Measurements from ENCODE around the gene KCNQ2.

Gene KCNQ2

DNA sequence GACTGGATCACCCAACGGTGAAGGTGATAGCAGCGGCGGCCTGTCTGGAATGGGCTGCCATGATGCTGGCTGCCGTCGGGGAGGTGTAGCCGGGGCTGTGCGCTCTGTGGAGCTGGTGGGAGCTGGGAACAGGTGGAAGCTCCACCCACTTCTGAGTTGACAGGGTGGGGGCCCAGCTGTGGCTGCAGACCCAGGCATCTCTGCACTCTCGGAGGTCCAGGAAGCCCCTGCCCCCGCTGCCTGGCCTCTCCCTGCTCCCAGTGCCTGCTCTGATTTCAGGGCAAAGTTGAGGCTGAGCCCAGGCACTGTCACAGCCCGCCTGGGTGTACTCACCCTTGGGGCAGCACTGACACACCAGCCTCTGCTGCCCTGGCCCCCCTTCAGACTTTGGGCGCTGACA lies 93.2 kb downstream of the KCNQ2 start:
- no peak for DNase-seq

GRCh38 chr20:63378626-63379025 lies 93.8 kb downstream of the KCNQ2 start:
- no peak for DNase-seq

DNA sequence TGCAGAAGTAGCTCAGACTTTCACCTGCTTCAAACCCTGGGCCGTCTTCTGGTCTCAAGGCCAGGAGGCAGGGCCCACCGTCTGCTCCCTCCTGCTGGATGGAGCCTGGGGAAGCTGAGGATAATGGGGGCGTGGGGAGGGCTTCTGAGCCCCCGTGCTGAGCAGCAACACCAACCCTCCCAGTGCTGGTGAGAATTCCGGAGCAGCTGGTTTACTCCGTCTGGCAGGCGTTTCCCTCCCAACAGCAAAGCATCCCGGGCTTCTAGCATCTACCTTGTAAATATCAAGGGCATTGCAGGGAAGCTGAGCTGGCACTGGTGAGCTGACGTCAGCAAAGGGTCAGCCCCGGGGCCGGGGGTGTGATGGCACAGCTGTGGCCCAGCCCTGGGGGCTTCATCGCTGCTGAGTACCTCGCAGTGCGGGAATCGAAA lies 94.5 kb downstream of the KCNQ2 start:
- no peak for DNase-seq

DNA sequence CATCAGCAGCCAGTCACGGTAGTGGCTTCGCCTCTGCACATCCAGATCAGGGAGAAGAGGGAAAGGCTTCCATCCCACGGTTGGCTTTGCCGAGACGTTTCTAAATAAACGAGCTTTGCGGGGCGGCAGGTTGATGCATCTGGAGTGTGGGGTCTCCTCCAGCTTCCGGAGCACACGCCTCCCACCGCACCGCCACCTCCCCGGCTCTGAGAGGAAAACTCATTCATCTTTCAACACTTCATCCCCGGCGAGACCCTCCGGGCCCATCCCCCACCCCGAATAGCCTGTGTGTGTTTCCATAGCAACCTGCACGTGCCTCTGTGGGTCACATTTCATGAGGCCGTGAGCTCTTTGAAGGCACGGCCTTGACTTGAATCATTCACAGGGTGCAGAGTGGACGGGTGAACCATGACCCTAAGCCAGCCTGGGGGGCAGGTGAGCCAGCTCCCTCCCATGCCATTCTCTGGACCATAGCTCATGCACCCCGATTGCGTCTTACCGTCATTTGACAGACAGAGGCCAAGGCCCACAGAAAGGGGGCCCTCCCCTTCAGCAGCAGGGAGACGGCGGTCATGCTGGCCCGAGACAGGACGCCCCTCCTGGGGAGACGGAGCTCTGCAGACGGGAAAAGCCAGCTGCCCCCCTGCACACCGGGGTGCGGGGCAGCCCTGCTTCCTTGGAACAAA lies 95.1 kb downstream of the KCNQ2 start:
- DNase-seq: no peak

- DNase-seq: no peak
These were observed 95.9 kb downstream of the KCNQ2 start for GRCh38 chr20:63376283-63377250.

DNA sequence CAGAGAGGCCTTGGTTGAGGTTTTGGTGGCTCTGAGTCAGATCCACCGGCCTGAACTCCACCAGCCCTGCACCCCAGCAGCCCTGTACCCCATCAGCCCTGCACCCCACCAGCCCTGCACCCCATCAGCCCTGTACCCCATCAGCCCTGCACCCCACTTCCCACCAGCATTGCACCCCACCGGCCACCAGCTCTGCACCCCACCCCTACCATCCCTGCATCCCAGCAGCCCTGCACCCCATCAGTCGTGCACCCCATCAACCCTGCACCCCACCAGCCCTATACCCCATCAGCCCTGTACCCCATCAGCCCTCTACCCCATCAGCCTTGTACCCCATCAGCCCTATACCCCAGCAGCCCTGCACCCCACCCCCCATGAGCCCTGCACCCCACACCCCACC lies 97.0 kb downstream of the KCNQ2 start:
- no peak for DNase-seq

GRCh38 chr20:63374504-63374903 lies 98.0 kb downstream of the KCNQ2 start:
- no peak for DNase-seq

GRCh38 chr20:63373996-63374395 lies 98.5 kb downstream of the KCNQ2 start:
- DNase-seq: no peak

DNA sequence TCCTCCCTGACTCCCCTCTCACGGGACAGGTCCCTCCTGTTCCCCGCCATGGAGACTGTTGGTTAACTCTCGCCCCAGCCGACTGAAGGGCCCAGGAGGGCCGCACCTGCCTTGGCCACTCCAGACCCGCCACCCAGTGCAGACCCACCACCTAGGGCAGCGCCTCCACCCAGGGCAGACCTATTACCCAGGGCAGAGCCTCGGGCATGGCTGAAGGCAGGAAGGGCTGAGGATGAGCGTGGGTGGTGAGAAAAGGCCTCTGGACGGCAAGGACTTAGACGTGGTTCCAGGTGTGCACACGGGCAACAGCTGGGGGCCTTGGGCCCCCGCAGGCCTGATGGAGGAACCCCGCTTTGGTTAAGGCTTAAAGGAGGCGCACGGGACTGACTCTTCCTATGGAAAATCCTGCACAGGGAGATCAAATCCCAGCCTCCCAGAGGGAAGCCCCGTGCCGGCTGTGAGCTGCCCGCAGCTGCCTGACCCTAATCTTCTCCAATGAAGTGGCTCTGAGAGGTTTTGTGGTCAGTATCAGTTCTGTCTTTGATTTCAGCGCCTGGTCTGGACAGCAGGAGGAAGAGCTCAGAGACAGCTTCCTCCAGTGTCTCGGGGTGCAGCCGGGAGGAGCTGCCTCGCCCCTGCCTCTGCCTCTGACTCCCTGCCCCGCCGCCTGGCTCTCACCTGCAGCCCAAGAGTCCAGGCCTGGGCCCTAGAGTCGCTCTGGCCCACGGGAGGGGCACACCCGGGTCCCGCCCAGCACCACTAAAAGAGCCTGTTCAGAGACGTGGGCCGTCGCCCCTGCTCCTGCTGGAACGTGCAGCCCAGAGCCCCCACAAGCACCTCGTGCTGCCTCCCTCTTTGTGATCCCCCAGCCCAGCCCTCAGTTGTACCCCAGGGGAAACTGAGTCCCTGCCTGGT lies 99.2 kb downstream of the KCNQ2 start:
- peak in 1 of 2 experiments; percentile 8 for DNase-seq

GRCh38 chr20:63371291-63371865 lies 101.1 kb downstream of the KCNQ2 start:
- DNase-seq: no peak

DNA sequence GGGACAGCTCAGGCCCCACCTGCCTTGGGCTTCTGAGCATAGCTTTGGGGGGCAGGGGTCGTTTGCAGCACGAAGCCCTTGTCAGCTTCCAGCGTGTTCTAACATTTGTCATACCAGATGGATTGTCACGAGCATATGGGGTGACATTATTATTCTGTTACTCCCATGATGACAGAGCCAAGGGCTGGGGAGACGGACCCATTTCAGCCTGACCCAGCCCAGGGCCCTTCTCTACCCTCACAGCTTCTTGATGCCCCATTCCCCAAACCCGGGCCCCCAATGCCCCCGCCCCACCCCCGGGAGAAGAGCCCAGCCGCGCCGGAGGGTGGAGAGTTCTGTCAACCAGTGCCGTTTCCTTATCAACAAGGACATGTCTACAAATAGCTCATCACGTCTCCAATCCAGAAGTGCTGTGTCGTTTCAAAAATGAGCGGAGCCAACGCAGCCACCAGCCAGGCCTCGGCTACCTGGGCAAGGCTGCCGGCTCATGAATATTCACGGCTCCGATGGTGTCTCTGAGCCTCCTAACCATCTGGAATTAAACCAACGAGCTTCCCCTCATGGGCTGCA lies 101.8 kb downstream of the KCNQ2 start:
- no peak for DNase-seq

DNA sequence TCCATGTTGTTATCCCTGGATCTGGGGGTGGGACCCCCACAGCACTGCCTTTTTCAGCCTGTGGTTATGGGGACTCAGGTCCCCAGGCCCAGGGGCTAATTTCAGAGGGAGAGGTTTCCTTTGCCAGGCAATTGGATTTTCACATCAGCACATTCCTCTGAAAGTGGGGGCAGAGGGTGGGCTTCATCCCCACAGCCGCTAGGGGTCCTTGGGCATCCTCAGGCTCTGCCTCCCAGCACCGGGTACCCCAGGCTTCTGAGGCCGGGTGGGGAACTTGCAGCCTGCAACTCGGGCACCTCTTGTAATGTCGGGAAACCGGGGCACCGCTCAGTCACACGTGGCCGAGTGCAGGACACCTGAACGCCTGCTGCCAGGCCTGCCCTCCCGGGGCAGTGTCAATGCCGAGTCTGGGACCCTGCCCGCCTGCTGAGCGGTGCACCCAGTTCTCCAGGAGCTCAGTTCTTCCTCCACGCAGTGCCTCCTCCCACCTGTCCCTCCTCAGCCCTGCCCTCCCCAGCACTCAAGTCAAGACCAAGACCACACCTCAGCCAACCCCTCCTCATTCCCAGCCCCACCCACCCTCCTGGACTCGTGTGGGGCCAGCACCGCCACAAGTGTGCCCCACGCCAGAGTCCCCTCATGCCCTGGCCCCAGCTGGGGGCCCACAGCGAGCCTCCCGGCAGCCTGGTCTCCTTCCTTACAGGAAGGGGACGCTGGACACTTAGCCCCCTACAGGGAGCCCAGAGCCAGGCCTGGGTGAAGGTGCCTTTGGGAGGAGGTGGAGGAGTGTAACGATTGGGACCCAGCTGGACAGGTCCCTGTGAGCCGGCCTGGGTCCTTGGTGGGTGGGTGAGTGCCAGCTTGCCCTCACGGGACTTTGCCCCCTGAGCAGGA lies 102.5 kb downstream of the KCNQ2 start:
- DNase-seq: no peak

- DNase-seq: no peak
These were observed 103.4 kb downstream of the KCNQ2 start for GRCh38 chr20:63369024-63369530.

DNA sequence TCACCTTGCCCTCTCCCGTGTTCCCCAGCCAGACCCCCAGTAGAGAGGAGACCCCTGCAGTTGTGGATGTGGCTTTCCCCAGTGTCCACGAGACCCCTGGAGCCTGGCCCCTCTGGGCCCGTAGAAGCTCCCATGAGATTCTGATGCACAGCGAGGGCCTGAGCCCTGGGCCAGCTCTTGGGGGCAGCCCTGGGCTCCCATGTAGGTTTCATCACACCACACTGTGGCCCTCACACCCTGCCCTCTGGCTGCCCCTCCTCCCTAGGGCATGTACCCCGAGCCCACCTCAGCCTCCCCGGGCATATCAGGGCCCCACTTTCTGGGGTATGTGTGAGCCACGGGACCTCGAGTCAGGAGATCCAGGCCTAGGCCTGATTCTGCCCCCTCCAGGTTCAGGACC lies 104.3 kb downstream of the KCNQ2 start:
- no peak for DNase-seq

GRCh38 chr20:63367446-63368055 lies 104.9 kb downstream of the KCNQ2 start:
- DNase-seq: no peak

- DNase-seq: peak; percentile 7 to 62
These were observed 105.8 kb downstream of the KCNQ2 start for GRCh38 chr20:63366390-63367365.

DNA sequence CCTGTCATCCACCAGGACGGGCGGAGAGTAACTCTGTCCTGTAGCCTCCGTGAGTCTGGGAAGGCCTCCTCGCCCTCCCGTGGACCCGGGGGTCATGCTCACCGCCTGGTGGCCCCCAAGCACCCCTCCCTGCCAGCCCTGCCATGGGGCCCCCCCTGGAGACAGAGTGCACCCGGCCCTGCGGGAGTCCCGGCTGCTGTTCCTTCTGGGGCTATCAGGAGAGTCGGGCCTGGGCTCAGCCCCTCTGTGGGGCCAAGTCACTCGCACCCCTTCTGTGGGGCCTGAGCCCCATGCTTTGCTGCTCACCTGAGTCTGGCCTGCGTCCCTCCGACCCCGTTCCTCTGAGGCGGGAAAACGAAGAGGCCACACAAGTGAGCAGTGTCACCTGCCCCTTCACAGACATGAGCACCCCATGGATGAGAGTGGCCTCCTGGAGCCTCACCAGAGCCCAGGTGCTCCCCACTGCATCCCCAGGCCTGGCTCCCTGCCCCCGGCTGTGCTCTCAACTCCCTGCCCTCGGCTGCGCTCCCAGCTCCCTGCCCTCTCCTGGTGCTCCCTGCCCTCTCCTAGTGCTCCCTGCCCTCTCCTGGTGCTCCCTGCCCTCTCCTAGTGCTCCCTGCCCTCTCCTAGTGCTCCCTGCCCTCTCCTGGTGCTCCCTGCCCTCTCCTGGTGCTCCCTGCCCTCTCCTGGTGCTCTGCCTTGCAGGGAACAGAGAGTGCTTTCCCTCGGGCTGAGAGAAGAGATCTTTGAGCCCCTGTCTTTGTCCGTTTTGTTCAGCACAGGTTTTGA lies 106.7 kb downstream of the KCNQ2 start:
- no peak for DNase-seq
